Measurements from ENCODE around the gene RPL10A. TPM values are rescaled to one million over a fixed set of nuclear protein-coding genes. Genes with fewer than 3 reads are reported as not detected.

RPL10A gene
- polyA plus RNA-seq, 3 donors = 345 to 1,242 (median 421) TPM

GRCh38 chr6:35441642-35442041, 26.6 kb upstream of the RPL10A start:
- no peaks in the 10 kb centered on the region for H3K9me3 Mint-ChIP-seq
- no peaks in the 10 kb centered on the region for H4K20me1 ChIP-seq (ENCODE audit: insufficient read depth, low read length)
- no peak overlapping the region for H3K4me3 ChIP-seq (replicated peaks in 1 of 3; ENCODE audit: low read depth in 2 of 3, low read length in 3 of 3)
- no peak overlapping the region for H3K4me2 ChIP-seq (replicated peaks; ENCODE audit: extremely low read depth, low read length, poor library complexity, severe bottlenecking)
- no peak for TF ChIP-seq CTCF (IDR thresholded peaks at IDR 0.05)
- no peak overlapping the region for H3K27ac ChIP-seq (ENCODE audit: low read depth in 1 of 2, low read length in 2 of 2)
- intact Hi-C loops (cut with micrococcal nuclease) = no loop called here
- H3K9me3 ChIP-seq (replicated peaks in 1 of 2; ENCODE audit: control insufficient read depth in 1 of 2, insufficient read depth in 1 of 2, low read length in 2 of 2) = no peaks in the 10 kb centered on the region
- H3K79me2 ChIP-seq (ENCODE audit: insufficient read depth, low read length) = no peaks in the 10 kb centered on the region
- no peak overlapping the region for H2AFZ ChIP-seq (ENCODE audit: insufficient read depth, low read depth, low read length, poor library complexity, severe bottlenecking)
- no peaks in the 10 kb centered on the region for H3K27me3 ChIP-seq (ENCODE audit: control insufficient read depth in 2 of 2, insufficient read depth in 2 of 2, low read length in 2 of 2)
- no peak overlapping the region for H3K9ac ChIP-seq (ENCODE audit: insufficient read depth, low read length, poor library complexity, severe bottlenecking)
- H3K27me3 Mint-ChIP-seq (ENCODE audit: low read depth in 3 of 3) = peaks cover 6 to 17% (median 13%) of the 10 kb centered on the region in 3 donors
- no peaks in the 10 kb centered on the region for H3K36me3 ChIP-seq (replicated peaks in 1 of 2; ENCODE audit: control insufficient read depth in 1 of 2, insufficient read depth in 2 of 2, low read length in 2 of 2)
- WGBS (ENCODE audit: insufficient coverage) = 90% methylated on average over 2 of the region's 4 CpGs
- no peaks in the 10 kb centered on the region for H3K36me3 Mint-ChIP-seq
- peaks cover 3% of the 10 kb centered on the region for H3K4me1 Mint-ChIP-seq
- no peak overlapping the region for H3K4me3 Mint-ChIP-seq
- DNase-seq = no peak
- no peaks in the 10 kb centered on the region for H3K4me1 ChIP-seq (ENCODE audit: control insufficient read depth in 1 of 2, insufficient read depth in 2 of 2, low read length in 2 of 2)
- no peak overlapping the region for H3K27ac Mint-ChIP-seq

- H3K27ac Mint-ChIP-seq = no peak overlapping the region
- intact Hi-C loops (cut with micrococcal nuclease) = no loop called here
- no peak overlapping the region for H3K9ac ChIP-seq (ENCODE audit: insufficient read depth, low read length, poor library complexity, severe bottlenecking)
- no peaks in the 10 kb centered on the region for H3K9me3 Mint-ChIP-seq
- H3K4me2 ChIP-seq (replicated peaks; ENCODE audit: extremely low read depth, low read length, poor library complexity, severe bottlenecking) = no peak overlapping the region
- DNase-seq = no peak
- no peaks in the 10 kb centered on the region for H3K36me3 Mint-ChIP-seq
- no peaks in the 10 kb centered on the region for H3K27me3 ChIP-seq (ENCODE audit: control insufficient read depth in 2 of 2, insufficient read depth in 2 of 2, low read length in 2 of 2)
- H3K27me3 Mint-ChIP-seq (ENCODE audit: low read depth in 3 of 3) = peaks cover 3 to 17% (median 15%) of the 10 kb centered on the region in 3 donors
- WGBS (ENCODE audit: insufficient coverage) = 92% methylated on average over 4 of the region's 5 CpGs
- no peak for TF ChIP-seq CTCF (IDR thresholded peaks at IDR 0.05)
- H3K36me3 ChIP-seq (replicated peaks in 1 of 2; ENCODE audit: control insufficient read depth in 1 of 2, insufficient read depth in 2 of 2, low read length in 2 of 2) = no peaks in the 10 kb centered on the region
- H4K20me1 ChIP-seq (ENCODE audit: insufficient read depth, low read length) = no peaks in the 10 kb centered on the region
- H3K9me3 ChIP-seq (replicated peaks in 1 of 2; ENCODE audit: control insufficient read depth in 1 of 2, insufficient read depth in 1 of 2, low read length in 2 of 2) = no peaks in the 10 kb centered on the region
- H3K4me3 ChIP-seq (replicated peaks in 1 of 3; ENCODE audit: low read depth in 2 of 3, low read length in 3 of 3) = no peak overlapping the region
- no peaks in the 10 kb centered on the region for H3K79me2 ChIP-seq (ENCODE audit: insufficient read depth, low read length)
- H3K4me1 Mint-ChIP-seq = peaks cover 5% of the 10 kb centered on the region
- no peak overlapping the region for H2AFZ ChIP-seq (ENCODE audit: insufficient read depth, low read depth, low read length, poor library complexity, severe bottlenecking)
- no peak overlapping the region for H3K27ac ChIP-seq (ENCODE audit: low read depth in 1 of 2, low read length in 2 of 2)
- H3K4me3 Mint-ChIP-seq = no peak overlapping the region
- H3K4me1 ChIP-seq (ENCODE audit: control insufficient read depth in 1 of 2, insufficient read depth in 2 of 2, low read length in 2 of 2) = no peaks in the 10 kb centered on the region
Measured at GRCh38 chr6:35442693-35443092, 25.5 kb upstream of the RPL10A start.

Data from CD14-positive monocyte (primary cell).